Astrocyte of the cerebellum (primary cell): ENCODE data around the gene PDCD10.

Experiments used
- DNase-seq: peaks from one replicate; pipeline ENCODE4 v3.0.0-alpha.2; 2011; ENCODE audit warnings: low read depth
- H3K4me3 ChIP-seq: 2 replicates; pipeline ENCODE4 v1.5.1; 2011; ENCODE audit warnings: mild to moderate bottlenecking, low read depth, low read length, moderate library complexity
- in situ Hi-C: cut with HindIII; loops from 2 replicates; pipeline ENCODE4 v1.10.0; 2017; ENCODE audit warnings: low sequenced_read_pairs
- TF ChIP-seq, protein P1 (sequence below): IDR thresholded peaks from 2 replicates; pipeline ENCODE4 v1.5.1; 2012; ENCODE audit warnings: low read length, low read depth, moderate library complexity, mild to moderate bottlenecking; ENCODE audit errors: missing control alignments

The PDCD10 gene

DNA sequence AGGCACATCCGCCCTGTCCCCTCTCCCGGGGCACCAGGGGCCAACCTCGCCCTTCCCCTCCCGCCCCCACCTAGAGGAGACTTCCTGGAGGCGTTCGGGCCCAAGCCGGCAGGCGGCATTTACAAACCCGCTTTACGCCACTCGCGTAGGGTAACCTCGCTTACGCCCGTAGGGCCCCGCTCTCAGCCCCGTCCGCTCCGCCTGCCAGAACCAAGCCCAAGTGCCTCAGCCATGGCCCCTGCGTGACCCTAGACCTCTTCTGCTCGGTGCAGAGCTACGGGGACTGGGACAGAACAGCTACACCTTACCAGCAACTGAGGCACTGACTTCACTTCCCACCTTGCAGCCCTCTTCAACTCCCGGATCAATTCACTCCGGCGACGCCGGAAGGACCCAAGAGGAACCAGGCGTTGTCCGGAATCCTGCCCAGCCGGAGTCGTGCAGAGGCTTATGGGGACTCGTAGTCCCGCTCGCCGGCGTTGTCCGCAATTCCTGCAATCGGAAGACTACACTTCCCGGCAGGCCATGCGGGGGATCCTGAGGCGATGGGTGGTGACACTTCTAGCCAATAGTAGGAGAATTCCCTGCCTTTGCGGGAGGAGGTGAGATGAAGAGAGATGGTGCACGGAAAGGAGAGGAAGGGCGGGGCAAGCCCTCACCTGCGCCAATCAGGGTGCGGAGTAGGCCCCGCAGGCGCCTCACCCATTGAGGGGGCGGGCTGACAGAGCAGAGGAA lies at the start of gene PDCD10:
PDCD10 (minus strand) TSS at position 395 of the 735 bp plus-strand sequence. CDS start 14,735 bp downstream, outside the sequence.
- TF ChIP-seq, protein P1, sequence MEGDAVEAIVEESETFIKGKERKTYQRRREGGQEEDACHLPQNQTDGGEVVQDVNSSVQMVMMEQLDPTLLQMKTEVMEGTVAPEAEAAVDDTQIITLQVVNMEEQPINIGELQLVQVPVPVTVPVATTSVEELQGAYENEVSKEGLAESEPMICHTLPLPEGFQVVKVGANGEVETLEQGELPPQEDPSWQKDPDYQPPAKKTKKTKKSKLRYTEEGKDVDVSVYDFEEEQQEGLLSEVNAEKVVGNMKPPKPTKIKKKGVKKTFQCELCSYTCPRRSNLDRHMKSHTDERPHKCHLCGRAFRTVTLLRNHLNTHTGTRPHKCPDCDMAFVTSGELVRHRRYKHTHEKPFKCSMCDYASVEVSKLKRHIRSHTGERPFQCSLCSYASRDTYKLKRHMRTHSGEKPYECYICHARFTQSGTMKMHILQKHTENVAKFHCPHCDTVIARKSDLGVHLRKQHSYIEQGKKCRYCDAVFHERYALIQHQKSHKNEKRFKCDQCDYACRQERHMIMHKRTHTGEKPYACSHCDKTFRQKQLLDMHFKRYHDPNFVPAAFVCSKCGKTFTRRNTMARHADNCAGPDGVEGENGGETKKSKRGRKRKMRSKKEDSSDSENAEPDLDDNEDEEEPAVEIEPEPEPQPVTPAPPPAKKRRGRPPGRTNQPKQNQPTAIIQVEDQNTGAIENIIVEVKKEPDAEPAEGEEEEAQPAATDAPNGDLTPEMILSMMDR, result no peak
- peak; percentile 98 for DNase-seq
- H3K4me3 ChIP-seq, result peak within 1 kb of the TSS; percentile 68
- in situ Hi-C loops, result no loop called here

DNA sequence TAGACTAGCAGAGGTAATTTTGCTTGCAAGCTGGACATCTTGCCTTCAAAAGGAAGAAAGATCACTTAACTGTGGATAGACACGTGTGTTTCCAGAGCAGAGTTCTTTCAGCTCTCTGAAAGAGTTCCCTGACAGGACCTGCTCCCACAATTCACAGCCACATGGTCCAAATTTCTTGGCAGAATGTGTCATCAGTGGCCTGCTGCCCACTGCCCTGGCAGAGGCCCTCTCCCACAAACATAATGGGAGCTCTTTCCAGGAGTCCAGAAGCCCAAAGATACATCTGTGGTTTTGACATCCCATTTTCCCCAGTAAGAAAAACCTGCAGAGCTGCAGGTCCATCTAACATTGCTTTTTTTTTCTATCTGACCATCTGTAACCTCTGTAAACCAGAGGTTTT lies 49.1 kb upstream of the PDCD10 start:
- no peak overlapping the region for H3K4me3 ChIP-seq
- in situ Hi-C loops, result no loop called here
- TF ChIP-seq, protein P1, result no peak
- peak; percentile 9 for DNase-seq

DNA sequence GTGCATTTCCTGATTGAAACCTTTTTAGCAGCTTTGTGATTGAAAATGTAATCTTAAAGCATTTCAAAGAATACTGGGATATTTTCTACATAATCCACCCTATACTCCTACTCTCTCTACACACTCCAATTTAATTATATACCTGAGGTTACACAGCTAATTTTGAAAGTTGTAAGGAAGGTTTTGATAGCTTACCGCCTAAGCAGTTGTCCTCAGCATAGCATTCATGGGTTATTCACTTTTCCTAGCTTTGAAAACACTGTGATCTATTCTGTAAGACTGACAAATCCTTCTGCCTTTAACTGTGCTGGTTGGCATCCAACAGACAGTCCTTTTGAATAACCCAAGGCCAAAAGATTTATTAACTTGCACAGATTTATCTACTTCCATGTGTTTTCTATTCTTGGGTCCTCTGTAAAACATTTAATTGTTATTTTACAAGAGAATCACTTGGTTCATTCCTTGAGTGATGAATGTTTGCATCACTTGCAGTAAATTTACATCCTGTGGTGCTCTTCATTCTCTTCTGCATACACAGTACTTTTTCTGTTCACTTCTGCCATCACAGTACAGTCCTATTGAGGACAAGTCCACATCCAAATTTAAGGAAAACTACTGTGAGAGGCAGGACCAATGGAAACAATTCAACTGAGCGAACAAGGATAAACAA lies 45.7 kb upstream of the PDCD10 start:
- TF ChIP-seq, protein P1, result no peak
- in situ Hi-C loops, result no loop called here
- no peak overlapping the region for H3K4me3 ChIP-seq

DNA sequence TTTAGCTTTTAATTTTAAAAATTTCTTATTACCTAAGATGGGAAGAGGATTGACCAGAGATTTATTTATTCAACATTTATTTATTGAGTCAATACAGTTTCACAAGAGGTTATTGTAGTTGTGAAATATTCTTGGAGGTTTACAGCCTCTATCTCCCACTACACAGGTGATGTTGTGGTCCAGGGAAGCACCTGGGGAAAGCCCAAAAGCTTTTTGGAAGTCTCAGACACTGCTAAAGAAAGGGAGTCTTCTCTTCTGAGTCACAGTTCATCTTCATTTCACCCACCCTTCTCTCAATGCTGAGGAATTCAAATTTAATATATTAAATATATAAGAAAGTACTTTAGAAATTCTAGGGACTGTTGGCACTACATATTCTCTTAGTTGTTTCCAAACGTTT lies 42.7 kb upstream of the PDCD10 start:
- in situ Hi-C loops, result no loop called here
- TF ChIP-seq, protein P1, result no peak
- DNase-seq, result no peak
- H3K4me3 ChIP-seq, result no peak overlapping the region

More for the DNA sequence above, 45.7 kb upstream of the PDCD10 start:
- no peak for DNase-seq

DNA sequence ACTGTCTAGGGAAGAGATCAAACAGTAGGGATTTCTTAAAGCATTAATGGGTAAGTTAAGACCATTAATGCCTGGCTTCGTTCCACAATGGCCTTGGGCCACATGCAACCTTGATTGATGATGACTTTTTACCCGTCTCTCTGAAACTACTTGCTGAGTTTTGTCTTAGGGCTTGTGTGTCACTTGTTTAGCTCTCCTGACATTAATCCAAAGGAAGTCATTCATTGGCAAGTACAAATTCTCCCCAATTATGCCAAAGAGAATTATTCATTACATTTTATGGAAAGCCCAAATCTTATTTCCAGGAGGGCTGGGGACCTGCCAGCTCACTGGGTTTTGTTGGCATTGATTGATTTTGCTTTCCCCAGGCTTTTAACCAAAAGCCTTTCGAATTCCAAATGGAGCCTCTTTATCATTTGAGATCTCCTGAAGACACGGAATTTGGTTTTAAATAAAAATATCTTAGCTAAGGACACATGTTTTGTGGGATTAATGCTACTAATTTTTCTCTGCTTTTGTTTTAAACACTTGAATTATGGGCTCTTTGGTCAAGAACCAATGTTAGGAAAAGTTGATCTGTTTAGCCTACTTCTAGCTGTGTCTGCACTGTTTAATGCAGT lies 41.5 kb upstream of the PDCD10 start:
- TF ChIP-seq, protein P1, result no peak
- DNase-seq, result no peak
- H3K4me3 ChIP-seq, result no peak overlapping the region
- in situ Hi-C loops, result no loop called here

DNA sequence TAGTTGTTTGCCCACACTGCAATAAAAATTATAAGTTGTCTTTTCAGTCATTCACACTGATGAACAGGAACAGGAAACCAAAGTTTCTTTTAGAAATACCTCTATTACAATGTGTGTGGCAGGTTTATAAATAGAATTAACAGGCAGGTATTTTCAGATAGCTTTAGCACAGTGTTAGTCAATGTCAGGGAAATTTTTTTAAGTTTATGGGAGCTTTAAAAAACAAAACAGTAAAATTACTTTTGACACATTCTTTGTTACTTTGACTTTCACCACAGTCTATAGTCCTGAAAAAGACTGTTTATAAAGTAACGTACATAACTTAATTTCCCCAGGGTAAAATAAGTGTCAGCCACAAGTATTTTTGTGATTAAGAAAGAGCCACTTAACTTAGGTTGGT lies 38.9 kb upstream of the PDCD10 start:
- no peak for DNase-seq
- TF ChIP-seq, protein P1, result no peak
- no peak overlapping the region for H3K4me3 ChIP-seq
- in situ Hi-C loops, result no loop called here
